ENCODE data around the gene TMEM63C.

GRCh38 chr14:77217551-77217950 lies 36.0 kb downstream of the TMEM63C start:
- TF ChIP-seq, protein P1, sequence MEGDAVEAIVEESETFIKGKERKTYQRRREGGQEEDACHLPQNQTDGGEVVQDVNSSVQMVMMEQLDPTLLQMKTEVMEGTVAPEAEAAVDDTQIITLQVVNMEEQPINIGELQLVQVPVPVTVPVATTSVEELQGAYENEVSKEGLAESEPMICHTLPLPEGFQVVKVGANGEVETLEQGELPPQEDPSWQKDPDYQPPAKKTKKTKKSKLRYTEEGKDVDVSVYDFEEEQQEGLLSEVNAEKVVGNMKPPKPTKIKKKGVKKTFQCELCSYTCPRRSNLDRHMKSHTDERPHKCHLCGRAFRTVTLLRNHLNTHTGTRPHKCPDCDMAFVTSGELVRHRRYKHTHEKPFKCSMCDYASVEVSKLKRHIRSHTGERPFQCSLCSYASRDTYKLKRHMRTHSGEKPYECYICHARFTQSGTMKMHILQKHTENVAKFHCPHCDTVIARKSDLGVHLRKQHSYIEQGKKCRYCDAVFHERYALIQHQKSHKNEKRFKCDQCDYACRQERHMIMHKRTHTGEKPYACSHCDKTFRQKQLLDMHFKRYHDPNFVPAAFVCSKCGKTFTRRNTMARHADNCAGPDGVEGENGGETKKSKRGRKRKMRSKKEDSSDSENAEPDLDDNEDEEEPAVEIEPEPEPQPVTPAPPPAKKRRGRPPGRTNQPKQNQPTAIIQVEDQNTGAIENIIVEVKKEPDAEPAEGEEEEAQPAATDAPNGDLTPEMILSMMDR (conservative IDR thresholded peaks at IDR 0.05; ENCODE audit: low read depth, low read length): no peak
- no peak for TF ChIP-seq EZH2 (IDR thresholded peaks at IDR 0.05; ENCODE audit: borderline replicate concordance, low read depth, low read length, poor library complexity, severe bottlenecking)

Measured in A673 (cell line).